AG04450 (cell line): ENCODE measurements around the gene MYO16. TPM values are rescaled to one million over a fixed set of nuclear protein-coding genes. Genes with fewer than 3 reads are reported as not detected.

Experiments used
- CTCF ChIA-PET: fragments of 300-600, 350-600 bp; formaldehyde crosslinking; extraction: SDS; loops from one replicate; lab custom pipeline; 2022; ENCODE audit warnings: antibody characterized with exemption, inconsistent platforms; lab: Charles Lee
- POLR2A ChIA-PET: fragments of 350-600 bp; formaldehyde crosslinking; extraction: SDS; loops from one replicate; lab custom pipeline; 2021; ENCODE audit warnings: antibody characterized with exemption, inconsistent platforms; lab: Yijun Ruan, JAX
- DNase-seq: peaks from one replicate; pipeline ENCODE4 v3.0.0-alpha.2; 2011; ENCODE audit warnings: low read depth, low spot score
- H3K27ac ChIP-seq: one replicate; pipeline ENCODE4 v1.5.1; 2012; ENCODE audit warnings: low read depth, low read length, control low read depth
- H3K27me3 ChIP-seq: one replicate; pipeline ENCODE4 v1.6.0; 2012; ENCODE audit warnings: low read length; ENCODE audit not compliant: control insufficient read depth, insufficient read depth
- H3K4me3 ChIP-seq: 2 replicates; pipeline ENCODE4 v1.5.1; 2011; ENCODE audit warnings: mild to moderate bottlenecking, low read depth, low read length, control low read depth
- H3K9me3 ChIP-seq: 2 replicates; pipeline ENCODE4 v1.5.1; 2012; ENCODE audit warnings: low read length; ENCODE audit not compliant: control insufficient read depth, insufficient read depth
- CTCF ChIP-seq: IDR thresholded peaks from 2 replicates; pipeline ENCODE4 v1.5.1; 2011; ENCODE audit warnings: low read depth, low read length, control low read depth, inconsistent platforms
- polyA plus RNA-seq: library from polyadenylated mRNA; depleted of rRNA; stranded (reverse); fragments of >200 nt; gene quantifications from 2 replicates; pipeline ENCODE4 v1.2.3, GENCODE V29; 2011

The MYO16 gene
- polyA plus RNA-seq, 1 experiment: 0.02 TPM

GRCh38 chr13:108700422-108701170 is 71.2 kb downstream of the MYO16 start:
- H3K4me3 ChIP-seq: no peak overlapping the region
- CTCF ChIA-PET: no interaction called here
- H3K27me3 ChIP-seq: no peaks in the 10 kb centered on the region
- no peak for TF ChIP-seq CTCF
- DNase-seq: peak; percentile 2
- no peak overlapping the region for H3K27ac ChIP-seq
- H3K9me3 ChIP-seq: no peaks in the 10 kb centered on the region
- POLR2A ChIA-PET: interaction anchor here (0.5 kb wide), 1 partner anchor 126 kb away, joined by 3 read pairs; no protein-coding TSS in a partner anchor

- no peak for TF ChIP-seq CTCF
- no peaks in the 10 kb centered on the region for H3K27me3 ChIP-seq
- H3K9me3 ChIP-seq: no peaks in the 10 kb centered on the region
- POLR2A ChIA-PET: no interaction called here
- no peak overlapping the region for H3K27ac ChIP-seq
- H3K4me3 ChIP-seq: no peak overlapping the region
- CTCF ChIA-PET: no interaction called here
- DNase-seq: no peak
Observed at GRCh38 chr13:108702171-108702570, 72.8 kb downstream of the MYO16 start.

GRCh38 chr13:108705031-108705430 is 75.6 kb downstream of the MYO16 start:
- POLR2A ChIA-PET: no interaction called here
- H3K27ac ChIP-seq: no peak overlapping the region
- H3K9me3 ChIP-seq: no peaks in the 10 kb centered on the region
- no peak for TF ChIP-seq CTCF
- no peak overlapping the region for H3K4me3 ChIP-seq
- CTCF ChIA-PET: no interaction called here
- H3K27me3 ChIP-seq: no peaks in the 10 kb centered on the region
- no peak for DNase-seq

- H3K4me3 ChIP-seq: no peak overlapping the region
- no peak for DNase-seq
- no peaks in the 10 kb centered on the region; the same call in 1 of the 2 replicates for H3K9me3 ChIP-seq
- ChIA-PET CTCF (no interaction called here), POLR2A (no interaction called here)
- H3K27me3 ChIP-seq: peaks cover 4% of the 10 kb centered on the region
- TF ChIP-seq CTCF: no peak
- no peak overlapping the region for H3K27ac ChIP-seq
Observed at GRCh38 chr13:108707584-108707983, 78.2 kb downstream of the MYO16 start.

GRCh38 chr13:108708921-108709320 is 79.5 kb downstream of the MYO16 start:
- H3K9me3 ChIP-seq: no peaks in the 10 kb centered on the region; the same call in 1 of the 2 replicates
- H3K4me3 ChIP-seq: no peak overlapping the region
- CTCF ChIA-PET: no interaction called here
- no peak for TF ChIP-seq CTCF
- H3K27me3 ChIP-seq: peaks cover 4% of the 10 kb centered on the region
- no peak overlapping the region for H3K27ac ChIP-seq
- DNase-seq: no peak
- POLR2A ChIA-PET: no interaction called here
